ENCODE results near the gene CDAN1.
A peak's percentile ranks its signal among the peaks of the same experiment; 100 is the strongest.
"Not testable (repeated sequence)": the region's sequence is repeated elsewhere in the genome, so short reads cannot be mapped to it uniquely, and the experiment has no call there.

CDAN1 gene

GRCh38 chr15:42707873-42708544 lies 28.9 kb downstream of the CDAN1 start:
- no peak for DNase-seq

GRCh38 chr15:42707068-42707467 lies 29.9 kb downstream of the CDAN1 start:
- peak in 1 of 2 experiments; percentile 4 for DNase-seq

- no peak for DNase-seq
These were observed 31.6 kb downstream of the CDAN1 start for GRCh38 chr15:42705336-42705735.

- peak; percentile 26 to 75 for DNase-seq
These were observed 32.4 kb downstream of the CDAN1 start for GRCh38 chr15:42704492-42704926.

- no peak for DNase-seq
These were observed 40.3 kb downstream of the CDAN1 start for GRCh38 chr15:42696626-42697025.

GRCh38 chr15:42695527-42696071 lies 41.3 kb downstream of the CDAN1 start:
- DNase-seq, result no peak

- DNase-seq, result no peak
These were observed 42.5 kb downstream of the CDAN1 start for GRCh38 chr15:42694398-42694797.

- DNase-seq, result no peak
These were observed 43.0 kb downstream of the CDAN1 start for GRCh38 chr15:42693942-42694341.

GRCh38 chr15:42693496-42693895 lies 43.4 kb downstream of the CDAN1 start:
- no peak for DNase-seq

- no peak for DNase-seq
These were observed 43.9 kb downstream of the CDAN1 start for GRCh38 chr15:42692997-42693396.

GRCh38 chr15:42692536-42692935 lies 44.4 kb downstream of the CDAN1 start:
- DNase-seq, result no peak

GRCh38 chr15:42691770-42692169 lies 45.2 kb downstream of the CDAN1 start:
- no peak for DNase-seq

GRCh38 chr15:42691308-42691707 lies 45.6 kb downstream of the CDAN1 start:
- DNase-seq, result no peak

GRCh38 chr15:42688301-42688700 lies 48.6 kb downstream of the CDAN1 start:
- no peak for DNase-seq

- no peak for DNase-seq
These were observed 49.2 kb downstream of the CDAN1 start for GRCh38 chr15:42687740-42688139.

- DNase-seq, result no peak
These were observed 50.6 kb downstream of the CDAN1 start for GRCh38 chr15:42686281-42686680.

GRCh38 chr15:42681119-42681518 lies 55.8 kb downstream of the CDAN1 start:
- DNase-seq, result no peak

- not testable (repeated sequence) for DNase-seq
These were observed 56.8 kb downstream of the CDAN1 start for GRCh38 chr15:42680142-42680482.

- DNase-seq, result no peak
These were observed 57.4 kb downstream of the CDAN1 start for GRCh38 chr15:42679285-42680141.

- no peak for DNase-seq
These were observed 61.9 kb downstream of the CDAN1 start for GRCh38 chr15:42675021-42675420.

- no peak for DNase-seq
These were observed 62.5 kb downstream of the CDAN1 start for GRCh38 chr15:42674472-42674871.

All from NCI-H446 (cell line).